Lung (tissue), 16 donors: ENCODE measurements around the gene SEC24A. TPM values are rescaled to one million over a fixed set of nuclear protein-coding genes. Genes with fewer than 3 reads are reported as not detected.
"Not testable (repeated sequence)": the region's sequence is repeated elsewhere in the genome, so short reads cannot be mapped to it uniquely, and the experiment has no call there.

Experiments
- ATAC-seq: fragments of 200-7000 bp; cut with Tn5 transposase; one replicate; pipeline ENCODE4 v1.9.1; 2020; ENCODE audit warnings: moderate number of reproducible peaks; ENCODE audit not compliant: insufficient read depth, low FRiP score
- DNase-seq, 3 donors: peaks; one replicate each; pipeline ENCODE4 v3.0.0-alpha.2; 2013 to 2017
- H3K27ac ChIP-seq, 2 donors: one replicate each; pipeline ENCODE4 v1.5.1; 2013; ENCODE audit warnings: mild to moderate bottlenecking in 2 of 2, moderate library complexity in 2 of 2, control low read depth in 1 of 2, inconsistent platforms in 1 of 2, low read depth in 1 of 2, low read length in 1 of 2
- H3K27me3 ChIP-seq, 3 donors: one replicate each; pipeline ENCODE4 v1.5.1; 2013; ENCODE audit warnings: low read length in 2 of 3; ENCODE audit not compliant: control insufficient read depth in 3 of 3, insufficient read depth in 3 of 3
- H3K36me3 ChIP-seq, 4 donors: one replicate each; pipeline ENCODE4 v1.5.1; 2013; ENCODE audit warnings: low read length in 4 of 4, mild to moderate bottlenecking in 1 of 4, moderate library complexity in 1 of 4; ENCODE audit not compliant: control insufficient read depth in 4 of 4, insufficient read depth in 4 of 4
- H3K4me1 ChIP-seq, 5 donors: one replicate each; pipeline ENCODE4 v1.5.1; 2013; ENCODE audit warnings: low read length in 5 of 5, mild to moderate bottlenecking in 2 of 5, moderate library complexity in 1 of 5; ENCODE audit not compliant: control insufficient read depth in 5 of 5, insufficient read depth in 5 of 5
- H3K4me3 ChIP-seq: one replicate; pipeline ENCODE4 v1.5.1; 2013; ENCODE audit warnings: mild to moderate bottlenecking, control low read depth, moderate library complexity
- H3K9ac ChIP-seq, 2 donors: one replicate each; pipeline ENCODE4 v1.5.1; 2013; ENCODE audit warnings: low read length in 2 of 2, control low read depth in 1 of 2; ENCODE audit not compliant: insufficient read depth in 1 of 2
- H3K9me3 ChIP-seq, 4 donors: one replicate each; pipeline ENCODE4 v1.5.1; 2013; ENCODE audit warnings: low read length in 3 of 4, mild to moderate bottlenecking in 1 of 4, moderate library complexity in 1 of 4; ENCODE audit not compliant: control insufficient read depth in 4 of 4, insufficient read depth in 3 of 4
- CTCF ChIP-seq: IDR thresholded peaks from 2 replicates; pipeline ENCODE4 v1.5.1; 2012; ENCODE audit warnings: mild to moderate bottlenecking; ENCODE audit errors: control extremely low read depth, extremely low read depth
- WGBS, 2 donors: extraction: QIAGEN DNeasy Blood & Tissue Kit; methylation state at CpG; one replicate each; pipeline ENCODE4 v1.1.7; 2013; 5-methylcytosine and 5-hydroxymethylcytosine counted together
- long read RNA-seq, 5 donors: transcript quantifications; one replicate each; lab custom pipeline, GENCODE V29; 2026
- polyA plus RNA-seq, 2 donors: library from polyadenylated mRNA; stranded (reverse); fragments of 200-250 nt; gene quantifications; one replicate each; pipeline ENCODE4 v1.2.1, GENCODE V29; 2013
- total RNA-seq, 2 donors: library from RNA; depleted of rRNA in 1 of 2; stranded (reverse); fragments of >200 nt in 1 of 2; gene quantifications; one replicate each; pipeline ENCODE4 v1.2.1, GENCODE V29; 2014 to 2021
- donor health status: control.
- donor health status: control.
- donor health status: Bipolar disorder and iron deficiency.
- donor health status: healthy.
- donor health status: DM: yes; HTN: yes; CAD: no.

SEC24A gene
- total RNA-seq: 10 to 100 TPM; 17.9 to 23.8 TPM
- 10 to 100 TPM in 1 of 2 donors, 1 to 10 TPM in 1; 3.3 to 11.8 TPM for polyA plus RNA-seq
- long read RNA-seq, donor 1, partial matches to known transcripts: 0 of 1 reads
- long read RNA-seq, donor 1, other reads (novel, unspliced or antisense): 0 of 1 reads
- long read RNA-seq, donor 2: 0 reads
- long read RNA-seq, donor 3, full-length matches to known transcripts: 1 of 1 reads
- long read RNA-seq, donor 3, partial matches to known transcripts: 0 of 1 reads
- long read RNA-seq, donor 3, other reads (novel, unspliced or antisense): 0 of 1 reads
- long read RNA-seq, donor 4: 0 reads
- long read RNA-seq, donor 5, partial matches to known transcripts: 6 of 6 reads
- long read RNA-seq, donor 5, other reads (novel, unspliced or antisense): 0 of 6 reads

- no peak for TF ChIP-seq CTCF
- H3K27ac ChIP-seq: peak within 1 kb of the TSS; percentile 96 to 97
- peak; percentile 91 for ATAC-seq
- no peaks in the 10 kb centered on the region for H3K27me3 ChIP-seq
- H3K4me3 ChIP-seq: peak within 1 kb of the TSS; percentile 82
- WGBS, 2 donors: 0 to 1% methylated on average over 68 to 69 of the region's 69 CpGs
- peaks cover 0 to 16% (median 0%) of the 10 kb centered on the region in 5 donors for H3K4me1 ChIP-seq
- no peaks in the 10 kb centered on the region for H3K9me3 ChIP-seq
- peaks cover 0 to 3% (median 0%) of the 10 kb centered on the region in 4 donors for H3K36me3 ChIP-seq
- peak within 1 kb of the TSS; percentile 60 to 98 for H3K9ac ChIP-seq
- peak; percentile 82 to 90 (median 85) for DNase-seq
Observed at GRCh38 chr5:134648425-134649162, at the start of gene SEC24A. Gene SEC24A (plus strand): TSS chr5:134648785. CDS start chr5:134649077, 292 bp downstream.

GRCh38 chr5:134599820-134600219 lies 48.8 kb upstream of the SEC24A start:
- 92 to 97% methylated on average over 3 of the region's 3 CpGs for WGBS, 2 donors
- ATAC-seq, DNase-seq, H3K9ac ChIP-seq, H3K27me3 ChIP-seq, H3K27ac ChIP-seq, H3K9me3 ChIP-seq, H3K4me1 ChIP-seq, H3K4me3 ChIP-seq: not testable (repeated sequence)
- peaks cover 2 to 11% (median 5%) of the 10 kb centered on the region in 4 donors for H3K36me3 ChIP-seq

- no peak for ATAC-seq
- Histone ChIP-seq H3K4me3 (no peak overlapping the region), H3K9me3 (no peaks in the 10 kb centered on the region), H3K27ac (no peak overlapping the region), H3K27me3 (no peaks in the 10 kb centered on the region), H3K9ac (no peak overlapping the region), H3K36me3 (peaks cover 4 to 12% (median 6%) of the 10 kb centered on the region in 4 donors), H3K4me1 (peaks cover 0 to 2% (median 0%) of the 10 kb centered on the region in 5 donors)
- DNase-seq: no peak
- TF ChIP-seq CTCF: no peak
- WGBS, 2 donors: 81 to 83% methylated on average over 3 of the region's 3 CpGs
Observed at GRCh38 chr5:134600600-134600999, 48.0 kb upstream of the SEC24A start.

- H3K27ac ChIP-seq: no peak overlapping the region
- no peaks in the 10 kb centered on the region for H3K9me3 ChIP-seq
- no peak for DNase-seq
- H3K27me3 ChIP-seq: no peaks in the 10 kb centered on the region
- peaks cover 0 to 5% (median 0%) of the 10 kb centered on the region in 5 donors for H3K4me1 ChIP-seq
- H3K4me3 ChIP-seq: no peak overlapping the region
- WGBS, 2 donors: 60 to 66% methylated on average over 1 of the region's 1 CpG
- no peak for ATAC-seq
- no peak for TF ChIP-seq CTCF
- H3K36me3 ChIP-seq: peaks cover 12 to 21% (median 14%) of the 10 kb centered on the region in 4 donors
- H3K9ac ChIP-seq: no peak overlapping the region
Observed at GRCh38 chr5:134603059-134603458, 45.5 kb upstream of the SEC24A start.
